HEK293 (cell line): Measurements from ENCODE around the gene IL22RA1.

Experiments used
- GLI2 ChIP-seq: fragments of 450-650 bp; formaldehyde crosslinking; IDR thresholded peaks from 2 replicates; pipeline ENCODE4; 2017; ENCODE audit warnings: missing biosample characterization, missing genetic modification characterization, low read depth, borderline replicate concordance
- HOXA7 ChIP-seq: sonication (generic); formaldehyde crosslinking; IDR thresholded peaks from 2 replicates; pipeline ENCODE4 v1.8.1; 2022; ENCODE audit warnings: missing genetic modification reagents, borderline replicate concordance
- HOXD13 ChIP-seq: sonication (generic); formaldehyde crosslinking; IDR thresholded peaks from 2 replicates; pipeline ENCODE4 v1.8.0; 2022; ENCODE audit warnings: missing genetic modification reagents, borderline replicate concordance
- OSR2 ChIP-seq: fragments of 450-650 bp; formaldehyde crosslinking; IDR thresholded peaks from 2 replicates; pipeline ENCODE4 v1.5.1; 2016; ENCODE audit warnings: missing biosample characterization, missing genetic modification characterization
- PRDM1 ChIP-seq: fragments of 450-650 bp; formaldehyde crosslinking; IDR thresholded peaks from 2 replicates; pipeline ENCODE4; 2016; ENCODE audit warnings: missing biosample characterization, missing genetic modification characterization
- RBAK ChIP-seq: fragments of 450-650 bp; formaldehyde crosslinking; IDR thresholded peaks from 2 replicates; pipeline ENCODE4 v1.5.1; 2016; ENCODE audit warnings: missing biosample characterization, missing genetic modification characterization
- SP3 ChIP-seq: fragments of 450-650 bp; formaldehyde crosslinking; IDR thresholded peaks from 2 replicates; pipeline ENCODE4 v1.5.1; 2016; ENCODE audit warnings: missing biosample characterization, missing genetic modification characterization
- ZBTB21 ChIP-seq: fragments of 450-650 bp; formaldehyde crosslinking; IDR thresholded peaks from 2 replicates; pipeline ENCODE4 v1.5.1; 2017; ENCODE audit warnings: missing biosample characterization, missing genetic modification characterization
- ZBTB7A ChIP-seq: fragments of 450-650 bp; formaldehyde crosslinking; IDR thresholded peaks from 2 replicates; pipeline ENCODE4 v1.5.1; 2016; ENCODE audit warnings: low read depth, missing biosample characterization, missing genetic modification characterization
- ZFP3 ChIP-seq: fragments of 450-650 bp; formaldehyde crosslinking; IDR thresholded peaks from 2 replicates; pipeline ENCODE4 v1.5.1; 2016; ENCODE audit warnings: low read depth, missing biosample characterization, missing genetic modification characterization
- ZFP69B ChIP-seq: fragments of 450-650 bp; formaldehyde crosslinking; IDR thresholded peaks from 2 replicates; pipeline ENCODE4 v1.5.1; 2016; ENCODE audit warnings: missing biosample characterization, missing genetic modification characterization
- ZIC2 ChIP-seq: fragments of 450-650 bp; formaldehyde crosslinking; IDR thresholded peaks from 2 replicates; pipeline ENCODE4 v1.5.1; 2016; ENCODE audit warnings: missing biosample characterization, missing genetic modification characterization
- ZNF112 ChIP-seq: fragments of 450-650 bp; formaldehyde crosslinking; IDR thresholded peaks from 2 replicates; pipeline ENCODE4 v1.5.0; 2017; ENCODE audit warnings: missing biosample characterization, missing genetic modification characterization
- ZNF132 ChIP-seq: fragments of 450-650 bp; formaldehyde crosslinking; IDR thresholded peaks from 2 replicates; pipeline ENCODE4 v1.5.1; 2017; ENCODE audit warnings: missing biosample characterization, missing genetic modification characterization, borderline replicate concordance
- ZNF19 ChIP-seq: fragments of 450-650 bp; formaldehyde crosslinking; IDR thresholded peaks from 2 replicates; pipeline ENCODE4; 2016; ENCODE audit warnings: missing biosample characterization, missing genetic modification characterization, low read depth
- ZNF350 ChIP-seq: fragments of 450-650 bp; formaldehyde crosslinking; IDR thresholded peaks from 2 replicates; pipeline ENCODE4 v1.5.0; 2017; ENCODE audit warnings: missing biosample characterization, mild to moderate bottlenecking, missing genetic modification characterization
- ZNF394 ChIP-seq: fragments of 450-650 bp; formaldehyde crosslinking; IDR thresholded peaks from 2 replicates; pipeline ENCODE4 v1.5.1; 2016; ENCODE audit warnings: missing biosample characterization, missing genetic modification characterization, mild to moderate bottlenecking, moderate library complexity, borderline replicate concordance
- ZNF433 ChIP-seq: fragments of 450-650 bp; formaldehyde crosslinking; IDR thresholded peaks from 2 replicates; pipeline ENCODE4 v1.5.1; 2016; ENCODE audit warnings: missing biosample characterization, missing genetic modification characterization, low read depth
- ZNF626 ChIP-seq: fragments of 450-650 bp; sonication (Bioruptor Pico); formaldehyde crosslinking; IDR thresholded peaks from 2 replicates; pipeline ENCODE4 v1.5.1; 2018; ENCODE audit warnings: missing biosample characterization, missing genetic modification characterization, inconsistent platforms
- ZNF654 ChIP-seq: fragments of 450-650 bp; formaldehyde crosslinking; IDR thresholded peaks from 2 replicates; pipeline ENCODE4 v1.5.1; 2016; ENCODE audit warnings: low read depth, missing biosample characterization, missing genetic modification characterization
- ZNF658 ChIP-seq: fragments of 450-650 bp; formaldehyde crosslinking; IDR thresholded peaks from 2 replicates; pipeline ENCODE4; 2016; ENCODE audit warnings: missing biosample characterization, missing genetic modification characterization
- ZNF670 ChIP-seq: fragments of 450-650 bp; formaldehyde crosslinking; IDR thresholded peaks from 2 replicates; pipeline ENCODE4 v1.5.1; 2016; ENCODE audit warnings: missing biosample characterization, missing genetic modification characterization, low read depth
- ZNF701 ChIP-seq: fragments of 450-650 bp; formaldehyde crosslinking; IDR thresholded peaks from 2 replicates; pipeline ENCODE4 v1.5.1; 2016; ENCODE audit warnings: missing biosample characterization, missing genetic modification characterization
- ZSCAN16 ChIP-seq: fragments of 450-650 bp; formaldehyde crosslinking; IDR thresholded peaks from 2 replicates; pipeline ENCODE4 v1.5.1; 2016; ENCODE audit warnings: missing biosample characterization, missing genetic modification characterization
- TF ChIP-seq, protein P1 (sequence below): fragments of 450-650 bp; formaldehyde crosslinking; IDR thresholded peaks from 2 replicates; pipeline ENCODE4 v1.5.1; 2016; ENCODE audit warnings: missing biosample characterization, missing genetic modification characterization
- TF ChIP-seq, protein P2 (sequence below): sonication (generic); formaldehyde crosslinking; IDR thresholded peaks from 2 replicates; pipeline ENCODE4 v1.8.1; 2022; ENCODE audit warnings: mild to moderate bottlenecking, moderate library complexity, missing genetic modification reagents
- TF ChIP-seq, protein P3 (sequence below): fragments of 450-650 bp; formaldehyde crosslinking; IDR thresholded peaks from 2 replicates; pipeline ENCODE4 v1.5.1; 2017; ENCODE audit warnings: missing biosample characterization, missing genetic modification characterization
- TF ChIP-seq, protein P4 (sequence below): fragments of 450-650 bp; formaldehyde crosslinking; IDR thresholded peaks from 2 replicates; pipeline ENCODE4 v1.5.1; 2016; ENCODE audit warnings: missing biosample characterization, missing genetic modification characterization
- TF ChIP-seq, protein P5 (sequence below): fragments of 450-650 bp; formaldehyde crosslinking; IDR thresholded peaks from 2 replicates; pipeline ENCODE4 v1.5.1; 2017; ENCODE audit warnings: missing biosample characterization, missing genetic modification characterization
- TF ChIP-seq, protein P6 (sequence below): fragments of 450-650 bp; formaldehyde crosslinking; IDR thresholded peaks from 2 replicates; pipeline ENCODE4 v1.5.1; 2017; ENCODE audit warnings: missing biosample characterization, missing genetic modification characterization

IL22RA1 gene

DNA sequence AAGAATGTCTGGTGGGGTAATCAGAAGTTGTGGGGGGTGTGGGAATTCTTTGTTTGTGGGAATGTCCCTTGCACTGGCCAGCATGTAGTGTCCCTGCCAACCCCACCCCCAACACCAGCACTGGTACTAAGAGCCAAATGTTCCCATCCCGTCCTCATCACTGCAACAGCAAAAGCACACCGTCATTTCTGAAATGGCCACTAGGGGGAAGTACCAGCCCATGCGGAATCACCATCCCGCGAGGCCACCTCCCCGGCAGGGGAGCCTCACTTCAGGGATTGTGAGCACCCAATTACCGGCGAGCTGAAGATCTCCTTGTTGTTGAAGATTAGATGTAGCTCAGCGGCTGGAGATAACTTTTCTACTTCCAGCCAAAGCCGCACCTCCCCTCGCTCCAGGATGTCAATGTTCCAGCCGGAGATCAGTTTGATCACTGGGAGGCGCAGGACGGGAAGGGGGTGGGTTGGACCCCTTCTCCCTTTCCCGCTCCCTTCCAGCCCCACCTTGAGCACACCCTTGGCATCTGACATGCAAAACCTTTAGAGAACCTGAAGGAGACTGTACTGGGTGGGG is 72.0 kb downstream of the IL22RA1 start (continued):
- TF ChIP-seq, protein P1, sequence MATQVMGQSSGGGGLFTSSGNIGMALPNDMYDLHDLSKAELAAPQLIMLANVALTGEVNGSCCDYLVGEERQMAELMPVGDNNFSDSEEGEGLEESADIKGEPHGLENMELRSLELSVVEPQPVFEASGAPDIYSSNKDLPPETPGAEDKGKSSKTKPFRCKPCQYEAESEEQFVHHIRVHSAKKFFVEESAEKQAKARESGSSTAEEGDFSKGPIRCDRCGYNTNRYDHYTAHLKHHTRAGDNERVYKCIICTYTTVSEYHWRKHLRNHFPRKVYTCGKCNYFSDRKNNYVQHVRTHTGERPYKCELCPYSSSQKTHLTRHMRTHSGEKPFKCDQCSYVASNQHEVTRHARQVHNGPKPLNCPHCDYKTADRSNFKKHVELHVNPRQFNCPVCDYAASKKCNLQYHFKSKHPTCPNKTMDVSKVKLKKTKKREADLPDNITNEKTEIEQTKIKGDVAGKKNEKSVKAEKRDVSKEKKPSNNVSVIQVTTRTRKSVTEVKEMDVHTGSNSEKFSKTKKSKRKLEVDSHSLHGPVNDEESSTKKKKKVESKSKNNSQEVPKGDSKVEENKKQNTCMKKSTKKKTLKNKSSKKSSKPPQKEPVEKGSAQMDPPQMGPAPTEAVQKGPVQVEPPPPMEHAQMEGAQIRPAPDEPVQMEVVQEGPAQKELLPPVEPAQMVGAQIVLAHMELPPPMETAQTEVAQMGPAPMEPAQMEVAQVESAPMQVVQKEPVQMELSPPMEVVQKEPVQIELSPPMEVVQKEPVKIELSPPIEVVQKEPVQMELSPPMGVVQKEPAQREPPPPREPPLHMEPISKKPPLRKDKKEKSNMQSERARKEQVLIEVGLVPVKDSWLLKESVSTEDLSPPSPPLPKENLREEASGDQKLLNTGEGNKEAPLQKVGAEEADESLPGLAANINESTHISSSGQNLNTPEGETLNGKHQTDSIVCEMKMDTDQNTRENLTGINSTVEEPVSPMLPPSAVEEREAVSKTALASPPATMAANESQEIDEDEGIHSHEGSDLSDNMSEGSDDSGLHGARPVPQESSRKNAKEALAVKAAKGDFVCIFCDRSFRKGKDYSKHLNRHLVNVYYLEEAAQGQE = no peak
- TF ChIP-seq ZNF112 (tag by site-specific recombination) (no peak), ZNF626 (no peak), ZNF654 (peak; percentile 78), PRDM1 (no peak), HOXA7 (CRISPR knock-in tag) (no peak), ZNF658 (tag by site-specific recombination) (no peak), ZNF132 (tag by site-specific recombination) (no peak), ZFP69B (no peak), ZNF670 (tag by site-specific recombination) (no peak), ZIC2 (tag by site-specific recombination) (no peak), ZNF350 (tag by site-specific recombination) (no peak), ZBTB21 (tag by site-specific recombination) (no peak), ZSCAN16 (tag by site-specific recombination) (no peak), HOXD13 (CRISPR knock-in tag) (no peak), SP3 (no peak), GLI2 (tag by site-specific recombination) (no peak), ZNF701 (tag by site-specific recombination) (no peak), ZNF433 (tag by site-specific recombination) (no peak), OSR2 (no peak), ZBTB7A (tag by site-specific recombination) (no peak), ZFP3 (tag by site-specific recombination) (no peak), ZNF394 (tag by site-specific recombination) (peak; percentile 39; the same call in 1 of the 2 replicates), RBAK (tag by site-specific recombination) (no peak), ZNF19 (tag by site-specific recombination) (no peak)
- TF ChIP-seq, protein P2, sequence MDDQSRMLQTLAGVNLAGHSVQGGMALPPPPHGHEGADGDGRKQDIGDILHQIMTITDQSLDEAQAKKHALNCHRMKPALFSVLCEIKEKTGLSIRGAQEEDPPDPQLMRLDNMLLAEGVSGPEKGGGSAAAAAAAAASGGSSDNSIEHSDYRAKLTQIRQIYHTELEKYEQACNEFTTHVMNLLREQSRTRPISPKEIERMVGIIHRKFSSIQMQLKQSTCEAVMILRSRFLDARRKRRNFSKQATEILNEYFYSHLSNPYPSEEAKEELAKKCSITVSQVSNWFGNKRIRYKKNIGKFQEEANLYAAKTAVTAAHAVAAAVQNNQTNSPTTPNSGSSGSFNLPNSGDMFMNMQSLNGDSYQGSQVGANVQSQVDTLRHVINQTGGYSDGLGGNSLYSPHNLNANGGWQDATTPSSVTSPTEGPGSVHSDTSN (CRISPR knock-in tag) = no peak
- TF ChIP-seq, protein P3, sequence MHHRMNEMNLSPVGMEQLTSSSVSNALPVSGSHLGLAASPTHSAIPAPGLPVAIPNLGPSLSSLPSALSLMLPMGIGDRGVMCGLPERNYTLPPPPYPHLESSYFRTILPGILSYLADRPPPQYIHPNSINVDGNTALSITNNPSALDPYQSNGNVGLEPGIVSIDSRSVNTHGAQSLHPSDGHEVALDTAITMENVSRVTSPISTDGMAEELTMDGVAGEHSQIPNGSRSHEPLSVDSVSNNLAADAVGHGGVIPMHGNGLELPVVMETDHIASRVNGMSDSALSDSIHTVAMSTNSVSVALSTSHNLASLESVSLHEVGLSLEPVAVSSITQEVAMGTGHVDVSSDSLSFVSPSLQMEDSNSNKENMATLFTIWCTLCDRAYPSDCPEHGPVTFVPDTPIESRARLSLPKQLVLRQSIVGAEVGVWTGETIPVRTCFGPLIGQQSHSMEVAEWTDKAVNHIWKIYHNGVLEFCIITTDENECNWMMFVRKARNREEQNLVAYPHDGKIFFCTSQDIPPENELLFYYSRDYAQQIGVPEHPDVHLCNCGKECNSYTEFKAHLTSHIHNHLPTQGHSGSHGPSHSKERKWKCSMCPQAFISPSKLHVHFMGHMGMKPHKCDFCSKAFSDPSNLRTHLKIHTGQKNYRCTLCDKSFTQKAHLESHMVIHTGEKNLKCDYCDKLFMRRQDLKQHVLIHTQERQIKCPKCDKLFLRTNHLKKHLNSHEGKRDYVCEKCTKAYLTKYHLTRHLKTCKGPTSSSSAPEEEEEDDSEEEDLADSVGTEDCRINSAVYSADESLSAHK = no peak
- TF ChIP-seq, protein P4, sequence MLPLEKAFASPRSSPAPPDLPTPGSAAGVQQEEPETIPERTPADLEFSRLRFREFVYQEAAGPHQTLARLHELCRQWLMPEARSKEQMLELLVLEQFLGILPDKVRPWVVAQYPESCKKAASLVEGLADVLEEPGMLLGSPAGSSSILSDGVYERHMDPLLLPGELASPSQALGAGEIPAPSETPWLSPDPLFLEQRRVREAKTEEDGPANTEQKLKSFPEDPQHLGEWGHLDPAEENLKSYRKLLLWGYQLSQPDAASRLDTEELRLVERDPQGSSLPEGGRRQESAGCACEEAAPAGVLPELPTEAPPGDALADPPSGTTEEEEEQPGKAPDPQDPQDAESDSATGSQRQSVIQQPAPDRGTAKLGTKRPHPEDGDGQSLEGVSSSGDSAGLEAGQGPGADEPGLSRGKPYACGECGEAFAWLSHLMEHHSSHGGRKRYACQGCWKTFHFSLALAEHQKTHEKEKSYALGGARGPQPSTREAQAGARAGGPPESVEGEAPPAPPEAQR (tag by site-specific recombination) = no peak
- TF ChIP-seq, protein P5, sequence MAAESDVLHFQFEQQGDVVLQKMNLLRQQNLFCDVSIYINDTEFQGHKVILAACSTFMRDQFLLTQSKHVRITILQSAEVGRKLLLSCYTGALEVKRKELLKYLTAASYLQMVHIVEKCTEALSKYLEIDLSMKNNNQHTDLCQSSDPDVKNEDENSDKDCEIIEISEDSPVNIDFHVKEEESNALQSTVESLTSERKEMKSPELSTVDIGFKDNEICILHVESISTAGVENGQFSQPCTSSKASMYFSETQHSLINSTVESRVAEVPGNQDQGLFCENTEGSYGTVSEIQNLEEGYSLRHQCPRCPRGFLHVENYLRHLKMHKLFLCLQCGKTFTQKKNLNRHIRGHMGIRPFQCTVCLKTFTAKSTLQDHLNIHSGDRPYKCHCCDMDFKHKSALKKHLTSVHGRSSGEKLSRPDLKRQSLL (tag by site-specific recombination) = no peak
- TF ChIP-seq, protein P6, sequence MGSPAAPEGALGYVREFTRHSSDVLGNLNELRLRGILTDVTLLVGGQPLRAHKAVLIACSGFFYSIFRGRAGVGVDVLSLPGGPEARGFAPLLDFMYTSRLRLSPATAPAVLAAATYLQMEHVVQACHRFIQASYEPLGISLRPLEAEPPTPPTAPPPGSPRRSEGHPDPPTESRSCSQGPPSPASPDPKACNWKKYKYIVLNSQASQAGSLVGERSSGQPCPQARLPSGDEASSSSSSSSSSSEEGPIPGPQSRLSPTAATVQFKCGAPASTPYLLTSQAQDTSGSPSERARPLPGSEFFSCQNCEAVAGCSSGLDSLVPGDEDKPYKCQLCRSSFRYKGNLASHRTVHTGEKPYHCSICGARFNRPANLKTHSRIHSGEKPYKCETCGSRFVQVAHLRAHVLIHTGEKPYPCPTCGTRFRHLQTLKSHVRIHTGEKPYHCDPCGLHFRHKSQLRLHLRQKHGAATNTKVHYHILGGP = no peak
